IMR-90 (cell line): ENCODE data around the gene GSKIP. TPM values are rescaled to one million over a fixed set of nuclear protein-coding genes. Genes with fewer than 3 reads are reported as not detected.

Experiments used
- ATAC-seq: fragments of 200-7000 bp; cut with Tn5 transposase; 2 replicates; pipeline ENCODE4 v1.9.1; 2020; ENCODE audit warnings: low read depth, mild to moderate bottlenecking, moderate library complexity
- BruUV-seq: library from RNA; stranded (reverse); fragments of 400-500 nt; replicated peaks from 2 replicates; lab custom pipeline; 2021; lab: Mats Ljungman, UMichigan
- CTCF ChIA-PET: fragments of 300-600 bp; formaldehyde crosslinking; extraction: SDS; loops from one replicate; lab custom pipeline; 2021; ENCODE audit warnings: antibody characterized with exemption; lab: Yijun Ruan, JAX
- POLR2A ChIA-PET: fragments of 300-600 bp; sonication (Branson Sonifier 250); formaldehyde crosslinking; loops from one replicate; lab custom pipeline; 2022; ENCODE audit warnings: antibody characterized with exemption; ENCODE audit not compliant: unreplicated experiment; lab: Charles Lee
- DNase-seq: peaks from one replicate; pipeline ENCODE4 v3.0.0; 2013
- H2AFZ ChIP-seq: replicated peaks from 2 replicates; pipeline ENCODE3; 2013; ENCODE audit warnings: low read length, mild to moderate bottlenecking; ENCODE audit not compliant: poor library complexity
- H2AK5ac ChIP-seq: 2 replicates; pipeline ENCODE4 v1.6.1; 2013; ENCODE audit warnings: low read depth, low read length, inconsistent platforms
- H2AK9ac ChIP-seq: replicated peaks from 2 replicates; pipeline ENCODE3; 2013; ENCODE audit warnings: mild to moderate bottlenecking, low read depth, low read length, moderate library complexity; ENCODE audit not compliant: poor library complexity
- H2BK120ac ChIP-seq: 2 replicates; pipeline ENCODE4 v1.6.1; 2013; ENCODE audit warnings: low read depth, low read length, inconsistent platforms
- H2BK15ac ChIP-seq: 3 replicates; pipeline ENCODE4 v1.6.1; 2013; ENCODE audit warnings: low read depth, low read length, inconsistent platforms
- H2BK20ac ChIP-seq: 2 replicates; pipeline ENCODE4 v1.6.1; 2013; ENCODE audit warnings: low read depth, mild to moderate bottlenecking, inconsistent platforms, low read length, moderate library complexity
- H2BK5ac ChIP-seq: 2 replicates; pipeline ENCODE4 v1.6.1; 2013; ENCODE audit warnings: mild to moderate bottlenecking, low read depth, low read length, inconsistent platforms; ENCODE audit not compliant: poor library complexity, severe bottlenecking
- H3K14ac ChIP-seq: replicated peaks from 2 replicates; pipeline ENCODE4 v1.6.1; 2013; ENCODE audit warnings: low read depth, low read length, inconsistent platforms
- H3K18ac ChIP-seq: 2 replicates; pipeline ENCODE4 v1.6.1; 2013; ENCODE audit warnings: low read depth, low read length, control low read depth
- H3K23ac ChIP-seq: 2 replicates; pipeline ENCODE4 v1.6.1; 2013; ENCODE audit warnings: low read depth, low read length, inconsistent platforms
- H3K27ac ChIP-seq: 2 replicates; pipeline ENCODE4 v1.5.1; 2013; ENCODE audit warnings: mild to moderate bottlenecking, control low read depth, low read length; ENCODE audit not compliant: insufficient read depth
- H3K27me3 ChIP-seq: 2 replicates; pipeline ENCODE4 v1.6.1; 2013; ENCODE audit warnings: low read length; ENCODE audit not compliant: control insufficient read depth, insufficient read depth
- H3K36me3 ChIP-seq: 2 replicates; pipeline ENCODE4 v1.6.1; 2013; ENCODE audit warnings: low read length, mixed read lengths; ENCODE audit not compliant: control insufficient read depth, insufficient read depth
- H3K4ac ChIP-seq: 2 replicates; pipeline ENCODE4 v1.6.1; 2013; ENCODE audit warnings: low read depth, low read length, inconsistent platforms
- H3K4me1 ChIP-seq: 2 replicates; pipeline ENCODE4 v1.6.1; 2013; ENCODE audit warnings: low read length, mixed read lengths; ENCODE audit not compliant: control insufficient read depth, insufficient read depth
- H3K4me2 ChIP-seq: 2 replicates; pipeline ENCODE4 v1.6.1; 2013; ENCODE audit warnings: low read depth, mild to moderate bottlenecking, control low read depth, low read length, moderate library complexity
- H3K4me3 ChIP-seq: 2 replicates; pipeline ENCODE4 v1.5.1; 2013; ENCODE audit warnings: low read depth, mild to moderate bottlenecking, control low read depth, low read length, moderate library complexity; ENCODE audit not compliant: insufficient read depth
- H3K56ac ChIP-seq: 2 replicates; pipeline ENCODE4 v1.6.1; 2013; ENCODE audit warnings: low read length, inconsistent platforms; ENCODE audit not compliant: insufficient read depth; ENCODE audit errors: extremely low read depth
- H3K79me1 ChIP-seq, 2 experiments: 2 replicates each; pipeline ENCODE4 v1.6.1; 2013; ENCODE audit warnings: low read length in 2 of 2, inconsistent platforms in 1 of 2, low read depth in 1 of 2
- H3K9ac ChIP-seq: 2 replicates; pipeline ENCODE4 v1.6.1; 2013; ENCODE audit warnings: low read depth, low read length, control low read depth
- H3K9me1 ChIP-seq: 2 replicates; pipeline ENCODE4 v1.6.1; 2013; ENCODE audit warnings: low read length, inconsistent platforms; ENCODE audit not compliant: insufficient read depth
- H3K9me3 ChIP-seq: 2 replicates; pipeline ENCODE4 v1.6.1; 2013; ENCODE audit warnings: low read length; ENCODE audit not compliant: control insufficient read depth, insufficient read depth
- H4K20me1 ChIP-seq: 2 replicates; pipeline ENCODE4 v1.6.1; 2013; ENCODE audit warnings: low read length, inconsistent platforms; ENCODE audit not compliant: insufficient read depth
- H4K5ac ChIP-seq: 2 replicates; pipeline ENCODE4 v1.6.1; 2013; ENCODE audit warnings: mild to moderate bottlenecking, low read depth, low read length, control low read depth
- H4K8ac ChIP-seq, 2 experiments: 2 replicates each; pipeline ENCODE4 v1.6.1; 2013; ENCODE audit warnings: low read depth in 2 of 2, low read length in 2 of 2, control low read depth in 1 of 2, inconsistent platforms in 1 of 2
- H4K91ac ChIP-seq: 2 replicates; pipeline ENCODE4 v1.6.1; 2013; ENCODE audit warnings: low read depth, low read length, inconsistent platforms; ENCODE audit not compliant: insufficient read depth
- MXI1 ChIP-seq: IDR thresholded peaks from 2 replicates; pipeline ENCODE4 v1.6.1; 2012; ENCODE audit warnings: low read depth, mild to moderate bottlenecking, low read length, moderate library complexity, borderline replicate concordance
- WGBS, 2 experiments: methylation state at CpG; one replicate each; pipeline versions ENCODE4 v1.1.5 to v1.1.7; 2013; ENCODE audit warnings: missing lambda C conversion rate in 2 of 2; ENCODE audit not compliant: insufficient read length in 1 of 2; ENCODE audit errors: extremely low coverage in 2 of 2; 5-methylcytosine and 5-hydroxymethylcytosine counted together
- dilution Hi-C: fragments of 300-500 bp; cut with HindIII; formaldehyde crosslinking; loops from one replicate; pipeline ENCODE4 v1.14.3; 2018; ENCODE audit warnings: low sequenced_read_pairs; ENCODE audit not compliant: unreplicated experiment
- in situ Hi-C: fragments of 300-500 bp; cut with MboI; formaldehyde crosslinking; loops from 3 replicates; pipeline ENCODE4 v1.14.3; 2019; ENCODE audit warnings: low sequenced_read_pairs, inconsistent platforms, mixed read lengths
- intact Hi-C: fragments of 100-400 bp; cut with micrococcal nuclease; formaldehyde crosslinking; loops from 2 replicates; pipeline ENCODE4 v1.10.0; 2022
- polyA plus RNA-seq, 3 experiments: library from polyadenylated mRNA; depleted of rRNA; stranded (reverse); fragments of >200 nt; gene quantifications; 2 replicates each; pipeline ENCODE4 v1.2.3, GENCODE V29; 2012; ENCODE audit warnings: low replicate concordance in 1 of 3
- total RNA-seq: library from RNA; depleted of rRNA; stranded (reverse); fragments of >200 nt; gene quantifications from 2 replicates; pipeline ENCODE4 v1.2.3, GENCODE V29; 2012

Gene GSKIP
- total and polyA plus RNA-seq, 2 of the 4 experiments (the other 2 are of a cell fraction): 11.7 to 22.0 TPM

DNA sequence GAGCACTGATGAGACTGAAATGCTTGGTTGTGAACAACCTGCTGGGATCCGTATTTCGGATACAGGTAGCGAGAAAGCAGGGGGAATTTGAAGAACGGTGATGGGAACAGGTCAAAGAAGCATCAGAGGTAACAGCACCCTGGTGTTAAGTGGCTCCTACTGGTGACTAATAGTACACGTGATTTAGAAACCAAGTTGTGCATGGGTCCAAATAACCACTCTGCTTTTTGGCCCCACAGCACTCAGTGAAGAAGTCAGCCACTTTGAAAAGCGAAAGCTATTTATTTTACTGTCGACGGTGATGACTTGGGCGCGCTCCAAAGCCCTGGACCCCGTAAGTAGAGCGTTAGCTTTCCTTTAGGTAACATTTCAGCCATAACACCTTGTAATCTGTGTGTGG, 45.3 kb downstream of the GSKIP start:
- BruUV-seq: no TSS peak
- Histone ChIP-seq H3K9me3 (no peaks in the 10 kb centered on the region), H3K4ac (no peak overlapping the region), H2BK20ac (no peak overlapping the region), H4K91ac (no peak overlapping the region), H2AK9ac (no peak overlapping the region), H3K14ac (no peak overlapping the region), H3K27ac (no peak overlapping the region), H4K20me1 (no peaks in the 10 kb centered on the region), H2BK5ac (no peak overlapping the region), H3K79me1 (no peaks in the 10 kb centered on the region), H4K8ac (no peak overlapping the region), H3K9ac (no peak overlapping the region), H3K27me3 (peaks cover 4% of the 10 kb centered on the region), H2AFZ (no peak overlapping the region), H2BK15ac (no peak overlapping the region), H3K4me1 (no peaks in the 10 kb centered on the region), H4K5ac (no peak overlapping the region), H3K4me2 (no peak overlapping the region), H3K56ac (no peak overlapping the region), H3K18ac (no peak overlapping the region), H2AK5ac (no peak overlapping the region), H3K9me1 (no peaks in the 10 kb centered on the region), H2BK120ac (no peak overlapping the region), H3K36me3 (no peaks in the 10 kb centered on the region), H3K4me3 (no peak overlapping the region), H3K23ac (no peak overlapping the region)
- TF ChIP-seq MXI1: no peak
- in situ Hi-C loops (loop anchor here (25.0 kb wide), 1 partner anchor 846 kb away; no protein-coding TSS in a partner anchor), intact Hi-C loops (no loop called here), dilution Hi-C loops (no loop called here)
- DNase-seq (no peak), ATAC-seq (no peak)
- 66% methylated on average over 4 of the region's 12 CpGs; no CpG with 5 or more reads in 1 of the 2 experiments for WGBS, 2 experiments
- ChIA-PET CTCF (interaction anchor here (0.5 kb wide), 1 partner anchor 133 kb away, joined by 3 read pairs; no protein-coding TSS in a partner anchor), POLR2A (no interaction called here)
